ENCODE data around the gene HOXB1.

HOXB1 gene

GRCh38 chr17:48546924-48547807 lies 16.4 kb upstream of the HOXB1 start:
- Histone ChIP-seq H2AFZ (no peak overlapping the region), H3K9me3 (ENCODE audit: control insufficient read depth, low read length) (no peaks in the 10 kb centered on the region), H3K27me3 (ENCODE audit: control insufficient read depth, insufficient read depth, low read length) (no peaks in the 10 kb centered on the region), H3K36me3 (ENCODE audit: control insufficient read depth, insufficient read depth, low read length) (no peaks in the 10 kb centered on the region), H3K4me1 (no peaks in the 10 kb centered on the region), H3K9ac (no peak overlapping the region), H3K27ac (no peak overlapping the region), H3K4me3 (ENCODE audit: low read depth, low read length) (peak overlapping the region; percentile 39), H3K4me2 (ENCODE audit: low read length) (peak overlapping the region; percentile 62), H3K79me2 (no peaks in the 10 kb centered on the region)
- TF ChIP-seq CTCF (IDR thresholded peaks at IDR 0.05) = no peak

- no peaks in the 10 kb centered on the region for H3K27me3 ChIP-seq (ENCODE audit: control insufficient read depth, insufficient read depth, low read length)
- H3K9ac ChIP-seq = no peak overlapping the region
- no peaks in the 10 kb centered on the region for H3K4me1 ChIP-seq
- no peak for TF ChIP-seq CTCF (IDR thresholded peaks at IDR 0.05)
- H3K79me2 ChIP-seq = no peaks in the 10 kb centered on the region
- peak overlapping the region; percentile 39 for H3K4me3 ChIP-seq (ENCODE audit: low read depth, low read length)
- H3K9me3 ChIP-seq (ENCODE audit: control insufficient read depth, low read length) = no peaks in the 10 kb centered on the region
- no peak overlapping the region for H2AFZ ChIP-seq
- H3K4me2 ChIP-seq (ENCODE audit: low read length) = peak overlapping the region; percentile 62
- H3K27ac ChIP-seq = no peak overlapping the region
- H3K36me3 ChIP-seq (ENCODE audit: control insufficient read depth, insufficient read depth, low read length) = no peaks in the 10 kb centered on the region
These were observed 15.5 kb upstream of the HOXB1 start for GRCh38 chr17:48546137-48546923.

GRCh38 chr17:48545539-48545938 lies 14.7 kb upstream of the HOXB1 start:
- Histone ChIP-seq H3K4me1 (no peaks in the 10 kb centered on the region), H3K27me3 (ENCODE audit: control insufficient read depth, insufficient read depth, low read length) (no peaks in the 10 kb centered on the region), H3K27ac (peak overlapping the region; percentile 8), H3K4me3 (ENCODE audit: low read depth, low read length) (peak overlapping the region; percentile 97), H2AFZ (no peak overlapping the region), H3K9me3 (ENCODE audit: control insufficient read depth, low read length) (no peaks in the 10 kb centered on the region), H3K79me2 (no peaks in the 10 kb centered on the region), H3K9ac (no peak overlapping the region), H3K36me3 (ENCODE audit: control insufficient read depth, insufficient read depth, low read length) (no peaks in the 10 kb centered on the region), H3K4me2 (ENCODE audit: low read length) (peak overlapping the region; percentile 65)
- TF ChIP-seq CTCF (IDR thresholded peaks at IDR 0.05) = no peak

- no peaks in the 10 kb centered on the region for H3K4me1 ChIP-seq
- no peak within 1 kb of the TSS for H3K9ac ChIP-seq
- no peak within 1 kb of the TSS for H2AFZ ChIP-seq
- H3K4me3 ChIP-seq (ENCODE audit: low read depth, low read length) = peak within 1 kb of the TSS; percentile 97
- no peaks in the 10 kb centered on the region for H3K27me3 ChIP-seq (ENCODE audit: control insufficient read depth, insufficient read depth, low read length)
- H3K79me2 ChIP-seq = no peaks in the 10 kb centered on the region
- no peaks in the 10 kb centered on the region for H3K9me3 ChIP-seq (ENCODE audit: control insufficient read depth, low read length)
- H3K4me2 ChIP-seq (ENCODE audit: low read length) = peak within 1 kb of the TSS; percentile 65
- peak within 1 kb of the TSS; percentile 55 for H3K27ac ChIP-seq
- H3K36me3 ChIP-seq (ENCODE audit: control insufficient read depth, insufficient read depth, low read length) = no peaks in the 10 kb centered on the region
- no peak for TF ChIP-seq CTCF (IDR thresholded peaks at IDR 0.05)
These were observed 14.2 kb upstream of the HOXB1 start, which contains the start of gene HOXB2 for GRCh38 chr17:48545022-48545375. Gene HOXB2 (minus strand): TSS chr17:48545109. CDS start chr17:48544911, 198 bp downstream.

Measured in parathyroid adenoma (tissue), 2 donors.